HG03520 (cell line): ENCODE measurements around the gene AUTS2.

Experiments used
- ATAC-seq: cut with Tn5 transposase; IDR thresholded peaks from one replicate; pipeline ENCODE4 v1.9.1; 2021; ENCODE audit warnings: mild to moderate bottlenecking, moderate library complexity; ENCODE audit not compliant: unreplicated experiment

Gene AUTS2

GRCh38 chr7:70598976-70599375, 1000.7 kb downstream of the AUTS2 start:
- ATAC-seq, result no peak

- no peak for ATAC-seq
These were observed 1001.3 kb downstream of the AUTS2 start for GRCh38 chr7:70599446-70600190.

GRCh38 chr7:70600993-70601392, 1002.7 kb downstream of the AUTS2 start:
- no peak for ATAC-seq

GRCh38 chr7:70602117-70602516, 1003.8 kb downstream of the AUTS2 start:
- no peak for ATAC-seq

- no peak for ATAC-seq
These were observed 1009.0 kb downstream of the AUTS2 start for GRCh38 chr7:70607281-70607680.

GRCh38 chr7:70607759-70608158, 1009.5 kb downstream of the AUTS2 start:
- no peak for ATAC-seq

- ATAC-seq, result no peak
These were observed 1010.0 kb downstream of the AUTS2 start for GRCh38 chr7:70608229-70608628.

GRCh38 chr7:70612811-70613210, 1014.5 kb downstream of the AUTS2 start:
- no peak for ATAC-seq

- ATAC-seq, result peak; percentile 44
These were observed 1016.2 kb downstream of the AUTS2 start for GRCh38 chr7:70614237-70615045.

- ATAC-seq, result no peak
These were observed 1016.9 kb downstream of the AUTS2 start for GRCh38 chr7:70615066-70615606.

- ATAC-seq, result no peak
These were observed 1017.9 kb downstream of the AUTS2 start for GRCh38 chr7:70616211-70616610.

GRCh38 chr7:70616821-70617220, 1018.5 kb downstream of the AUTS2 start:
- ATAC-seq, result no peak

GRCh38 chr7:70618020-70618551, 1019.8 kb downstream of the AUTS2 start:
- ATAC-seq, result no peak

GRCh38 chr7:70619130-70619529, 1020.9 kb downstream of the AUTS2 start:
- no peak for ATAC-seq

GRCh38 chr7:70619659-70620058, 1021.4 kb downstream of the AUTS2 start:
- ATAC-seq, result no peak

GRCh38 chr7:70620333-70621055, 1022.2 kb downstream of the AUTS2 start:
- ATAC-seq, result no peak

GRCh38 chr7:70621954-70622600, 1023.8 kb downstream of the AUTS2 start:
- ATAC-seq, result no peak

- no peak for ATAC-seq
These were observed 1024.7 kb downstream of the AUTS2 start for GRCh38 chr7:70622936-70623335.

- ATAC-seq, result no peak
These were observed 1026.3 kb downstream of the AUTS2 start for GRCh38 chr7:70624500-70625103.

GRCh38 chr7:70627461-70627860, 1029.2 kb downstream of the AUTS2 start:
- ATAC-seq, result no peak
